Measurements from ENCODE around the gene SH3BGR.
"Not testable (repeated sequence)": the region's sequence is repeated elsewhere in the genome, so short reads cannot be mapped to it uniquely, and the experiment has no call there.

Gene SH3BGR

GRCh38 chr21:39451332-39452206 is at the start of gene SH3BGR:
Gene SH3BGR, plus strand, starts transcription at chr21:39451970. Its CDS starts 127 bp downstream, at chr21:39452097.
- DNase-seq (ENCODE audit: low read depth in 2 of 2) = no peak

- DNase-seq (ENCODE audit: low read depth in 2 of 2) = no peak
Observed at GRCh38 chr21:39406065-39406464, 45.7 kb upstream of the SH3BGR start.

GRCh38 chr21:39419204-39419603 is 32.6 kb upstream of the SH3BGR start:
- DNase-seq (ENCODE audit: low read depth in 2 of 2) = not testable (repeated sequence)

GRCh38 chr21:39422527-39423241 is 29.1 kb upstream of the SH3BGR start:
- DNase-seq (ENCODE audit: low read depth in 2 of 2) = no peak

- DNase-seq (ENCODE audit: low read depth in 2 of 2) = no peak
Observed at GRCh38 chr21:39429445-39429844, 22.3 kb upstream of the SH3BGR start.

- DNase-seq (ENCODE audit: low read depth in 2 of 2) = no peak
Observed at GRCh38 chr21:39430016-39430415, 21.8 kb upstream of the SH3BGR start.

- no peak for DNase-seq (ENCODE audit: low read depth in 2 of 2)
Observed at GRCh38 chr21:39430457-39430856, 21.3 kb upstream of the SH3BGR start.

- no peak for DNase-seq (ENCODE audit: low read depth in 2 of 2)
Observed at GRCh38 chr21:39430954-39431353, 20.8 kb upstream of the SH3BGR start.

- DNase-seq (ENCODE audit: low read depth in 2 of 2) = no peak
Observed at GRCh38 chr21:39434950-39435349, 16.8 kb upstream of the SH3BGR start.

GRCh38 chr21:39439232-39439631 is 12.5 kb upstream of the SH3BGR start:
- no peak for DNase-seq (ENCODE audit: low read depth in 2 of 2)

GRCh38 chr21:39441502-39442475 is 10.0 kb upstream of the SH3BGR start:
- no peak for DNase-seq (ENCODE audit: low read depth in 2 of 2)

GRCh38 chr21:39444421-39445180 is 7.2 kb upstream of the SH3BGR start:
- DNase-seq (ENCODE audit: low read depth in 2 of 2) = peak in 1 of 2 experiments; percentile 30

- peak; percentile 68 to 74 for DNase-seq (ENCODE audit: low read depth in 2 of 2)
Observed at GRCh38 chr21:39445321-39446269, 6.2 kb upstream of the SH3BGR start, which contains the start of gene LCA5L. Gene LCA5L, minus strand, starts transcription at chr21:39445778. Its CDS starts 17,285 bp downstream, at chr21:39428493.

GRCh38 chr21:39447264-39447663 is 4.5 kb upstream of the SH3BGR start:
- no peak for DNase-seq (ENCODE audit: low read depth in 2 of 2)

- no peak for DNase-seq (ENCODE audit: low read depth in 2 of 2)
Observed at GRCh38 chr21:39452207-39452969, 618 bp downstream of the SH3BGR start.

- no peak for DNase-seq (ENCODE audit: low read depth in 2 of 2)
Observed at GRCh38 chr21:39452970-39453342, 1.2 kb downstream of the SH3BGR start.

GRCh38 chr21:39453571-39454179 is 1.9 kb downstream of the SH3BGR start:
- no peak for DNase-seq (ENCODE audit: low read depth in 2 of 2)

- no peak for DNase-seq (ENCODE audit: low read depth in 2 of 2)
Observed at GRCh38 chr21:39454949-39455668, 3.3 kb downstream of the SH3BGR start.
